Fibroblast of the conjunctiva (primary cell): Measurements from ENCODE around the gene CREB3L2.
A peak's percentile ranks its signal among the peaks of the same experiment; 100 is the strongest.

Source experiments
- DNase-seq: peaks from one replicate; pipeline ENCODE4 v3.0.0-alpha.2; 2010; ENCODE audit warnings: low read depth

The CREB3L2 gene

GRCh38 chr7:137951700-137952425 lies 50.0 kb downstream of the CREB3L2 start:
- DNase-seq: no peak

GRCh38 chr7:137950967-137951366 lies 50.9 kb downstream of the CREB3L2 start:
- no peak for DNase-seq

GRCh38 chr7:137950263-137950621 lies 51.6 kb downstream of the CREB3L2 start:
- no peak for DNase-seq

- no peak for DNase-seq
These were observed 52.2 kb downstream of the CREB3L2 start for GRCh38 chr7:137949416-137950262.

- DNase-seq: no peak
These were observed 53.0 kb downstream of the CREB3L2 start for GRCh38 chr7:137948845-137949330.

- DNase-seq: no peak
These were observed 53.6 kb downstream of the CREB3L2 start for GRCh38 chr7:137948083-137948844.

- DNase-seq: no peak
These were observed 54.8 kb downstream of the CREB3L2 start for GRCh38 chr7:137947046-137947445.

- DNase-seq: no peak
These were observed 55.9 kb downstream of the CREB3L2 start for GRCh38 chr7:137946011-137946410.

GRCh38 chr7:137944168-137944567 lies 57.7 kb downstream of the CREB3L2 start:
- DNase-seq: no peak

GRCh38 chr7:137943132-137943551 lies 58.7 kb downstream of the CREB3L2 start:
- peak; percentile 77 for DNase-seq

- DNase-seq: no peak
These were observed 59.3 kb downstream of the CREB3L2 start for GRCh38 chr7:137942484-137943115.

- DNase-seq: peak; percentile 51
These were observed 61.0 kb downstream of the CREB3L2 start for GRCh38 chr7:137940656-137941518.

- DNase-seq: no peak
These were observed 61.7 kb downstream of the CREB3L2 start for GRCh38 chr7:137940218-137940617.

GRCh38 chr7:137937202-137937560 lies 64.7 kb downstream of the CREB3L2 start:
- DNase-seq: peak; percentile 37

- DNase-seq: no peak
These were observed 65.2 kb downstream of the CREB3L2 start for GRCh38 chr7:137936509-137937201.

GRCh38 chr7:137935884-137936508 lies 65.9 kb downstream of the CREB3L2 start:
- DNase-seq: no peak

GRCh38 chr7:137934941-137935883 lies 66.7 kb downstream of the CREB3L2 start:
- DNase-seq: no peak

- DNase-seq: no peak
These were observed 67.6 kb downstream of the CREB3L2 start for GRCh38 chr7:137934176-137934826.
